Endothelial cell of umbilical vein (primary cell): ENCODE results near the gene NARS2.

Experiments
- EZH2 ChIP-seq: IDR thresholded peaks from 2 replicates; pipeline ENCODE4 v1.6.1; 2012; ENCODE audit warnings: borderline replicate concordance, low read depth, mild to moderate bottlenecking, moderate library complexity, low read length, inconsistent platforms; ENCODE audit not compliant: severe bottlenecking
- FOS ChIP-seq: IDR thresholded peaks from 2 replicates; pipeline ENCODE4 v1.6.1; 2011; ENCODE audit warnings: mild to moderate bottlenecking, low read length, moderate library complexity, borderline replicate concordance; ENCODE audit not compliant: insufficient read depth
- MYC ChIP-seq: IDR thresholded peaks from one replicate; pipeline ENCODE4 v1.6.1; 2011; ENCODE audit warnings: mild to moderate bottlenecking, low read depth, low read length
- POLR2A ChIP-seq: IDR thresholded peaks from 2 replicates; pipeline ENCODE4 v1.6.1; 2012; ENCODE audit warnings: low read depth, mild to moderate bottlenecking, control low read depth, low read length
- TF ChIP-seq, protein P1 (sequence below), 2 donors: IDR thresholded peaks; 1 replicate in 1 of 2; 2 replicates in 1 of 2; pipeline ENCODE4 v1.5.1; 2011; ENCODE audit warnings: low read length in 2 of 2, mild to moderate bottlenecking in 2 of 2, moderate library complexity in 2 of 2, control low read depth in 1 of 2, inconsistent platforms in 1 of 2, low read depth in 1 of 2; ENCODE audit not compliant: insufficient read depth in 1 of 2; ENCODE audit errors: extremely low read depth in 1 of 2
- TF ChIP-seq, protein P2 (sequence below): IDR thresholded peaks from 2 replicates; pipeline ENCODE4 v1.6.1; 2011; ENCODE audit not compliant: insufficient read depth, insufficient read length

DNA sequence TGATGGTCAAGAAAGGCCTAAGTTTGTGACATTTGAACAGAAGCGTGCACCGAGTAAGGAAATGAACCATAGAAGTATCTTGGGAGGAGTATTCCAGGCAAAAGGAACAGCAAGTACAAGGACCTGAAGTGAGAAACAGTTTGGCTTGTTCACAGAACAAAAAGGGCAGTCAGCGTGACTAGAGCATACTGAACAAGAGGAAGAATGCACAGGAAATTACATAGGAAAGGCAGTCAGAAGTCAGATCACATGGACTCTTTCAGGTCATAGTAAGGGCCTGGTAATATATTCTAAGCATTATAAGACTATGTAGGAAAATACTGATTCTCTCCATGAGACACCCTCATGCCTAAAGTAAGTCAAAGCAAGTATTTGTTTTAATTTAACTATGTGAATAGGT lies 104.8 kb downstream of the NARS2 start:
- no peak for TF ChIP-seq POLR2A
- TF ChIP-seq, protein P1, sequence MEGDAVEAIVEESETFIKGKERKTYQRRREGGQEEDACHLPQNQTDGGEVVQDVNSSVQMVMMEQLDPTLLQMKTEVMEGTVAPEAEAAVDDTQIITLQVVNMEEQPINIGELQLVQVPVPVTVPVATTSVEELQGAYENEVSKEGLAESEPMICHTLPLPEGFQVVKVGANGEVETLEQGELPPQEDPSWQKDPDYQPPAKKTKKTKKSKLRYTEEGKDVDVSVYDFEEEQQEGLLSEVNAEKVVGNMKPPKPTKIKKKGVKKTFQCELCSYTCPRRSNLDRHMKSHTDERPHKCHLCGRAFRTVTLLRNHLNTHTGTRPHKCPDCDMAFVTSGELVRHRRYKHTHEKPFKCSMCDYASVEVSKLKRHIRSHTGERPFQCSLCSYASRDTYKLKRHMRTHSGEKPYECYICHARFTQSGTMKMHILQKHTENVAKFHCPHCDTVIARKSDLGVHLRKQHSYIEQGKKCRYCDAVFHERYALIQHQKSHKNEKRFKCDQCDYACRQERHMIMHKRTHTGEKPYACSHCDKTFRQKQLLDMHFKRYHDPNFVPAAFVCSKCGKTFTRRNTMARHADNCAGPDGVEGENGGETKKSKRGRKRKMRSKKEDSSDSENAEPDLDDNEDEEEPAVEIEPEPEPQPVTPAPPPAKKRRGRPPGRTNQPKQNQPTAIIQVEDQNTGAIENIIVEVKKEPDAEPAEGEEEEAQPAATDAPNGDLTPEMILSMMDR (IDR thresholded peaks at IDR 0.05; ENCODE audit: extremely low read depth in 1 of 2, insufficient read depth in 1 of 2, low read depth in 1 of 2, low read length in 2 of 2): no peak
- TF ChIP-seq, protein P2, sequence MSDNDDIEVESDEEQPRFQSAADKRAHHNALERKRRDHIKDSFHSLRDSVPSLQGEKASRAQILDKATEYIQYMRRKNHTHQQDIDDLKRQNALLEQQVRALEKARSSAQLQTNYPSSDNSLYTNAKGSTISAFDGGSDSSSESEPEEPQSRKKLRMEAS: no peak
- TF ChIP-seq FOS: no peak
- TF ChIP-seq EZH2: no peak
- TF ChIP-seq MYC: no peak
